Central memory CD4-positive, alpha-beta T cell (primary cell): ENCODE results near the gene GADD45G.

Source experiments
- DNase-seq: peaks from one replicate; pipeline ENCODE4 v3.0.0; 2022

Gene GADD45G

DNA sequence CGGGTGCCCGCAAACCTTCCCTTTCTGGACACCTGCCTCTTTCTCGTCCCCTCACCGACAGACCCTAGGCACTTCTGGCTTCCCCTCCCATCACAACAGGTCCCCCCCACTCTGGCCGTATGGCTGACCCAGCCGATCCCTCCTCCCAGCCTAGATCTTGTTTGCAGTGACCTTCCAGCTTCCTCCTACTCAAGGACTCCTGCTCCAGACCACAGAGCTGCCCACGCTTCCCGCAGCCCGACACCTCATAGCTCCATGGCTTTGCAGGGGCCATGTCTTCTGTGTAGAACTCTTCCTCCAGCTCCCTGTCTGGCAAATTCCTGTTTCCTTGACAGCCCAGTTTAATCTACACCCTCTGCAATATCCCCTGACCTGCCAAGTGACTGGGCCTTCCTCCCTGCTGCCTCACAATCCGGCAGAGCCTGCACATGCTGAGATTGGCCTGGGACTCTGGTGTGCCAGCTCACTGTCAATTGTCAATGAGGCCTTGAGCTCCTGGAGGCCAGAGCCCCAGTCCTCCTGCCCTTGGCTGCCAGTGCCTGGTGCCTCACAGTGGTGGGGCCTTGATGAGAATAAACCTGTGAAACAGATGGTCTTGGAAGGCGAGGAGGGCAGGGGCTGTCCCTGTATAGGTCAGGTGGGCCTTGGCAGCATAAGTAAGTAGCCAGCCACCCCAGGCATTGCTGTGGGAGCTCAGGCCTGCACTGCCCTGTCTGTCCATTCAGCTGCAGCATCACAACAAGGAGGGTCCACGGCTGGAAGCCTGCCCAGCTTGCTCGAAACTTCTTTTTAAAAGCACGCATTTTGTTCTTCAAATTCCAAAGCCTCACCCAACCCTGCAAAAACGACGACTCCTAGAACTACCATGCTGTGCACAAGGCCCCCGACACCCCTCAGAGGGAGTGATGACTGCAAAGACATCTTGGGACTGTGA, 50.5 kb downstream of the GADD45G start:
- DNase-seq: no peak
